A549 (cell line): ENCODE measurements around the gene PARD6G.

Experiments used
- POLR2AphosphoS2 ChIP-seq: conservative IDR thresholded peaks from 2 replicates; pipeline ENCODE4 v1.6.1; 2012; ENCODE audit warnings: low read length, improper control_type of control experiment, inconsistent platforms
- TF ChIP-seq, protein P1 (sequence below): fragments of >200 bp; sonication (Bioruptor Twin); formaldehyde crosslinking; IDR thresholded peaks from 3 replicates; pipeline ENCODE4 v1.6.1; 2016

DNA sequence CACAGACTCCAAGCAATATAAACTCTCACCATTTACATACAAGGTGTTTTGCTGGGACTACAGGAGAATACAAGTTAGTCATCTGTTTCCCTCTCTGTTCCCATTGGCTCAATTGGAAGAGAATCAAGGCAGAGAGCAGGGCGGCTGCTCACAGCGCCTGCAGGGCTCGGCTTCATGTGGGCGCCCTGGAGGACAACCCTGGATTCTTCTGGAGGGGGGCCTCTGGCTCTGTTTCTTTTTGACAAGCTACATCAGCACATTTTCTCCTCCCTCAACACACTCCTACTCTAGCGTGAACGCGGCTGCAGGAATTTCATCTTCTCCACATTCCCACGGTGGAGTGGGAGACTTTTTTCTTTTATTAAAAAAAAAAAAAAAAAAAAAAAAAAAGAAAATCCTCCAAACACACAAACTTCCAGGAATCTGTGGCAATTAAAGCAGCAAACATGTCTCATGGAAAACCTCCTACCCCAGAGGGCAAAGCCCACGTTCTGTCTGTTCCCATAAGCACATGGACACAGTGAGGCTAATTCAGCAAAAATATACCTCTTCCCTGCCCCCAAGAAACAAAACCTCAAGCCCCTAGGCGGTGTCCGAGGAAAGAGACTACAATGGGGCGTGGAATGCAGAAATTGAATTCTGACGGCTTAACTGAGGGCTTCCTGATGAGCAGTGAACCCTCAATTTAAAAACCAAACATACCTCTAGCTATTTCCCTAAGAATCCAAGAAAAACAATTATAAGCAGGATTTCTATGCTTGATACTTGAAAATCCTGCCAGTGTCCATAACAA is 50.6 kb downstream of the PARD6G start:
- no peak for TF ChIP-seq POLR2AphosphoS2
- TF ChIP-seq, protein P1, sequence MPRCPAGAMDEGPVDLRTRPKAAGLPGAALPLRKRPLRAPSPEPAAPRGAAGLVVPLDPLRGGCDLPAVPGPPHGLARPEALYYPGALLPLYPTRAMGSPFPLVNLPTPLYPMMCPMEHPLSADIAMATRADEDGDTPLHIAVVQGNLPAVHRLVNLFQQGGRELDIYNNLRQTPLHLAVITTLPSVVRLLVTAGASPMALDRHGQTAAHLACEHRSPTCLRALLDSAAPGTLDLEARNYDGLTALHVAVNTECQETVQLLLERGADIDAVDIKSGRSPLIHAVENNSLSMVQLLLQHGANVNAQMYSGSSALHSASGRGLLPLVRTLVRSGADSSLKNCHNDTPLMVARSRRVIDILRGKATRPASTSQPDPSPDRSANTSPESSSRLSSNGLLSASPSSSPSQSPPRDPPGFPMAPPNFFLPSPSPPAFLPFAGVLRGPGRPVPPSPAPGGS, result no peak
